ENCODE measurements around the gene LCP1.

DNA sequence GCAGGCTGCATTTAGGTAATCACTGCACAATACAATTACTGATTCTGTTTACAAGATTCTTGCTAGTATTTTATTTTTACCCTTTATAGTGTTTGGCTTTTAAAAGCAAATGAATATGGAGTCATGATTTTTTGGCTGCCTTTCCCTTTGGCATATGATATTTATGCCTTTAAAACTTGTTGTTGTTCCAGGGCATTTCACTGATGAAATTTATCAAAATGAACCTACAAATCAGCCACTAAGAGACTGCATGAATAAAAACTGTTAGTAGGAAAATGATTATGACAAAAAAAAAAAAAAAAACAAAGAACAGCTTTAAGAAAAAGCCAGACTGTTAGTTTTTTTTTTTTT, 79.7 kb downstream of the LCP1 start:
- TF ChIP-seq POLR2A (IDR thresholded peaks at IDR 0.05; ENCODE audit: low read length) (no peak), GATA1 (IDR thresholded peaks at IDR 0.05; ENCODE audit: low read depth, low read length) (no peak)

All from erythroblast (primary cell).